ENCODE measurements around the gene SIX4. TPM values are rescaled to one million over a fixed set of nuclear protein-coding genes. Genes with fewer than 3 reads are reported as not detected.

SIX4 gene
- total RNA-seq, 1 donor: under 0.01 TPM

DNA sequence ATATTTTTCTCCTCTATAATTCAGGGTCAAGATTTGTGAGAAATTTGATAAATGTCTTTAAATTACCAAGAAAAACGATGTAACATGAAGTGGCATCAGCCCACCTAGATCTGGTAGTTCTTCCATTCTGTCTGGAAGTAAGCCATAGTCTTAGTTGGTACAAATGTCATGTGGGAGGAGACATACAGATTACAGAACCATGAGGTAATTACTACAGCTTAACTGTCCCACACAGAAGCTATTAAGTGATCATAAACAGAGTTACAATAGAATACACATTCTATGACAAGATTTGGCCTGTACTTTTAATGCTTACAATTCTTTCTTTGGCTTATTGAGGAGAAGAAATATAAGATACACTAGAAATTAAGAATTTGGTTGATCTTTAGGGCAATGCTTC is 61.2 kb downstream of the SIX4 start:
- no peak for DNase-seq (ENCODE audit: low read depth in 2 of 3, low spot score in 2 of 3)

DNA sequence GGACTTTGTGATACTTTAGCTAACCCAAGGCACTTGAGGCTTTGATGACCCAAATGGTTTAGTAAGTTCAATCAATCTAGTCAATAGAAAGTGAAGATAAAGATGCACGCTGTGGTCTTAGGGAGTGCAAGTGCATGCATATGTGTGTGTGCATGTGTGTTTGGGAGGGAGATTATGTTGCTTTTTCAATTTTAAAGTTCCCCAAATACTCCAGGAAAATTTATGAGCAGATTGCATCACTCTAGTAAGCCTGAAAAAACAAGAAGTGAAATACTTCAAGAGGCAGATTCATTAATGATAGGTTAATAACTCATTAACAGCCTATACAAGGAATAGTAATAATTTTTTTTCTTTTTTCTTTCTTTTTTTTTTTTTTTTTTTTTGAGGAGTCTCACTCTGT is 62.4 kb downstream of the SIX4 start:
- peak in 1 of 3 donors; percentile 2 for DNase-seq (ENCODE audit: low read depth in 2 of 3, low spot score in 2 of 3)

Other genes starting within 250 kb of the SIX4 start
- not detected for gene C14orf39, start 238.3 kb downstream of the SIX4 start, total RNA-seq
- not detected for gene SIX6, start 215.2 kb downstream of the SIX4 start, total RNA-seq
- gene SIX1, start 74.9 kb downstream of the SIX4 start, total RNA-seq: not detected
- 14.3 TPM for gene MNAT1, start 10.4 kb upstream of the SIX4 start, total RNA-seq

Data from hematopoietic multipotent progenitor cell (in vitro differentiated cells).